DOHH2 (cell line): ENCODE data around the gene XRCC4.

Experiments
- H3F3A ChIP-seq: fragments of 200-600 bp; sonication (generic), shearing (Covaris generic); 2 replicates; pipeline ENCODE4 v1.6.0; 2016; ENCODE audit warnings: antibody characterized with exemption, mild to moderate bottlenecking; ENCODE audit not compliant: control insufficient read depth, insufficient read depth
- H3K27ac ChIP-seq: fragments of 200-600 bp; sonication (generic); 2 replicates; pipeline ENCODE4 v1.5.1; 2014; ENCODE audit warnings: low read depth, mild to moderate bottlenecking, low read length, moderate library complexity
- H3K27me3 ChIP-seq: fragments of 200-600 bp; sonication (generic); 2 replicates; pipeline ENCODE4 v1.6.1; 2014; ENCODE audit warnings: mild to moderate bottlenecking, low read length, mixed read lengths; ENCODE audit not compliant: control insufficient read depth
- H3K36me3 ChIP-seq: fragments of 200-600 bp; sonication (generic); 2 replicates; pipeline ENCODE4 v1.6.1; 2014; ENCODE audit warnings: mild to moderate bottlenecking, low read length, moderate library complexity, mixed read lengths; ENCODE audit not compliant: control insufficient read depth
- H3K4me1 ChIP-seq: fragments of 200-600 bp; sonication (generic); 2 replicates; pipeline ENCODE4 v1.6.1; 2014; ENCODE audit warnings: mild to moderate bottlenecking, low read length, mixed read lengths; ENCODE audit not compliant: control insufficient read depth
- H3K4me2 ChIP-seq: fragments of 200-600 bp; sonication (generic); 2 replicates; pipeline ENCODE4 v1.6.0; 2014; ENCODE audit warnings: mild to moderate bottlenecking, low read length, moderate library complexity
- H3K4me3 ChIP-seq: fragments of 200-600 bp; sonication (generic); 2 replicates; pipeline ENCODE4 v1.5.1; 2014; ENCODE audit warnings: mild to moderate bottlenecking, low read length, mixed read lengths
- H3K79me2 ChIP-seq: fragments of 200-600 bp; sonication (generic); 2 replicates; pipeline ENCODE4 v1.6.1; 2014; ENCODE audit warnings: mild to moderate bottlenecking, low read length, mixed read lengths; ENCODE audit not compliant: control insufficient read depth
- H3K9me2 ChIP-seq: fragments of 200-600 bp; sonication (generic); replicated peaks from 2 replicates; pipeline ENCODE4 v1.6.1; 2014; ENCODE audit warnings: mild to moderate bottlenecking, low read length, mixed read lengths; ENCODE audit not compliant: control insufficient read depth
- H3K9me3 ChIP-seq: fragments of 200-600 bp; sonication (generic); 2 replicates; pipeline ENCODE4 v1.6.1; 2014; ENCODE audit warnings: antibody characterized with exemption, low read length, mixed read lengths; ENCODE audit not compliant: control insufficient read depth, insufficient read depth
- H4K20me1 ChIP-seq: fragments of 200-600 bp; sonication (generic); 2 replicates; pipeline ENCODE4 v1.6.0; 2014; ENCODE audit warnings: low read depth, mild to moderate bottlenecking, antibody characterized with exemption, low read length, moderate library complexity; ENCODE audit not compliant: control insufficient read depth, insufficient read depth
- EZH2phosphoT487 ChIP-seq: fragments of 200-600 bp; sonication (generic); IDR thresholded peaks from 2 replicates; pipeline ENCODE4 v1.6.1; 2017; ENCODE audit warnings: borderline replicate concordance, mild to moderate bottlenecking, antibody characterized with exemption, low read length, moderate library complexity, mixed read lengths
- TF ChIP-seq, protein P1 (sequence below): fragments of 200-600 bp; sonication (generic); IDR thresholded peaks from one replicate; pipeline ENCODE4 v1.5.1; 2014; ENCODE audit warnings: antibody characterized with exemption, mild to moderate bottlenecking, low read depth, low read length; ENCODE audit not compliant: poor library complexity, severe bottlenecking

The XRCC4 gene

DNA sequence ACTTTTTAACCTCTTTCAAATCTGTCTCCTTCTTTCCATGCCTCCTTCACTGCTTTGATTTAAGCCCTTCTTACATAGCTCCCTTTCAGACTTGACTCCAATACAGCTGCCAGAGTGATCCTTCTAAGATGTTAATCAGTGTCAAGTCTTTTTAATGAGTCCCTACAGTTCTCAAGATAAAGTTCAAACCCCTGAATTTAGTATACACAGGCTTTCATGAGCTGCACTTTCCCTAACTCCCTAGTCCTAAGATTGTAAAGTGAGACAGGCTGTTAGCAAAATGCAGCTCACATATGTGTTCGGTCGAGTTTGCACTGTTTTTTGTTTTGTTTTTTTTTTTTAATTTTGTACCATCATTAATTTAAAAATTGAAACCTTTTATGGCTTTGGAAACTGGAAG is 203.8 kb downstream of the XRCC4 start:
- no peak overlapping the region for H3K4me3 ChIP-seq
- H3K27me3 ChIP-seq: no peaks in the 10 kb centered on the region
- no peaks in the 10 kb centered on the region for H3F3A ChIP-seq
- H3K4me2 ChIP-seq: no peak overlapping the region
- H3K4me1 ChIP-seq: no peaks in the 10 kb centered on the region
- H3K79me2 ChIP-seq: no peaks in the 10 kb centered on the region
- no peaks in the 10 kb centered on the region for H3K9me2 ChIP-seq
- H4K20me1 ChIP-seq: no peaks in the 10 kb centered on the region
- H3K27ac ChIP-seq: no peak overlapping the region
- no peaks in the 10 kb centered on the region for H3K9me3 ChIP-seq
- no peak for TF ChIP-seq EZH2phosphoT487
- TF ChIP-seq, protein P1, sequence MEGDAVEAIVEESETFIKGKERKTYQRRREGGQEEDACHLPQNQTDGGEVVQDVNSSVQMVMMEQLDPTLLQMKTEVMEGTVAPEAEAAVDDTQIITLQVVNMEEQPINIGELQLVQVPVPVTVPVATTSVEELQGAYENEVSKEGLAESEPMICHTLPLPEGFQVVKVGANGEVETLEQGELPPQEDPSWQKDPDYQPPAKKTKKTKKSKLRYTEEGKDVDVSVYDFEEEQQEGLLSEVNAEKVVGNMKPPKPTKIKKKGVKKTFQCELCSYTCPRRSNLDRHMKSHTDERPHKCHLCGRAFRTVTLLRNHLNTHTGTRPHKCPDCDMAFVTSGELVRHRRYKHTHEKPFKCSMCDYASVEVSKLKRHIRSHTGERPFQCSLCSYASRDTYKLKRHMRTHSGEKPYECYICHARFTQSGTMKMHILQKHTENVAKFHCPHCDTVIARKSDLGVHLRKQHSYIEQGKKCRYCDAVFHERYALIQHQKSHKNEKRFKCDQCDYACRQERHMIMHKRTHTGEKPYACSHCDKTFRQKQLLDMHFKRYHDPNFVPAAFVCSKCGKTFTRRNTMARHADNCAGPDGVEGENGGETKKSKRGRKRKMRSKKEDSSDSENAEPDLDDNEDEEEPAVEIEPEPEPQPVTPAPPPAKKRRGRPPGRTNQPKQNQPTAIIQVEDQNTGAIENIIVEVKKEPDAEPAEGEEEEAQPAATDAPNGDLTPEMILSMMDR: no peak
- H3K36me3 ChIP-seq: no peaks in the 10 kb centered on the region

- H3K4me2 ChIP-seq: no peak overlapping the region
- H3K27ac ChIP-seq: no peak overlapping the region
These were observed 204.3 kb downstream of the XRCC4 start for GRCh38 chr5:83281658-83282057.

GRCh38 chr5:83283761-83284160 is 206.4 kb downstream of the XRCC4 start:
- Histone ChIP-seq H3K9me2 (no peaks in the 10 kb centered on the region), H3K79me2 (no peaks in the 10 kb centered on the region), H3K36me3 (no peaks in the 10 kb centered on the region), H4K20me1 (no peaks in the 10 kb centered on the region), H3K4me1 (no peaks in the 10 kb centered on the region), H3K27me3 (no peaks in the 10 kb centered on the region), H3K27ac (no peak overlapping the region), H3K4me2 (no peak overlapping the region), H3K9me3 (no peaks in the 10 kb centered on the region), H3K4me3 (no peak overlapping the region), H3F3A (no peaks in the 10 kb centered on the region)
- TF ChIP-seq, protein P1: no peak
- TF ChIP-seq EZH2phosphoT487: no peak

More at GRCh38 chr5:83281658-83282057, 204.3 kb downstream of the XRCC4 start:
- no peaks in the 10 kb centered on the region for H3K4me1 ChIP-seq
- no peaks in the 10 kb centered on the region for H3F3A ChIP-seq
- no peaks in the 10 kb centered on the region for H3K9me3 ChIP-seq
- H4K20me1 ChIP-seq: no peaks in the 10 kb centered on the region
- H3K27me3 ChIP-seq: no peaks in the 10 kb centered on the region
- H3K9me2 ChIP-seq: no peaks in the 10 kb centered on the region
- no peaks in the 10 kb centered on the region for H3K36me3 ChIP-seq
- no peak overlapping the region for H3K4me3 ChIP-seq
- TF ChIP-seq, protein P1: no peak
- no peak for TF ChIP-seq EZH2phosphoT487
- no peaks in the 10 kb centered on the region for H3K79me2 ChIP-seq
